BLaER1 (cell line): ENCODE measurements around the gene GPALPP1.

Experiments used
- H3K27ac ChIP-seq: shearing (Covaris generic); formaldehyde crosslinking; 2 replicates; pipeline ENCODE4 v1.8.1; 2022
- H3K27me3 ChIP-seq: shearing (Covaris generic); formaldehyde crosslinking; 2 replicates; pipeline ENCODE4 v1.8.1; 2022
- H3K36me3 ChIP-seq: shearing (Covaris generic); formaldehyde crosslinking; 2 replicates; pipeline ENCODE4 v1.8.1; 2022
- H3K4me1 ChIP-seq: shearing (Covaris generic); formaldehyde crosslinking; 2 replicates; pipeline ENCODE4 v1.8.1; 2022
- H3K4me2 ChIP-seq: shearing (Covaris generic); formaldehyde crosslinking; 2 replicates; pipeline ENCODE4 v1.8.1; 2022
- H3K4me3 ChIP-seq: shearing (Covaris generic); formaldehyde crosslinking; 2 replicates; pipeline ENCODE4 v1.8.1; 2022
- H3K9ac ChIP-seq: shearing (Covaris generic); formaldehyde crosslinking; 2 replicates; pipeline ENCODE4 v1.8.1; 2022
- H3K9me3 ChIP-seq: shearing (Covaris generic); formaldehyde crosslinking; 2 replicates; pipeline ENCODE4 v1.8.1; 2022
- H4K20me1 ChIP-seq: shearing (Covaris generic); formaldehyde crosslinking; 2 replicates; pipeline ENCODE4 v1.8.1; 2022
- Cebpa-rat ChIP-seq: shearing (Covaris generic); IDR thresholded peaks from 2 replicates; pipeline ENCODE4 v1.8.1; 2022

The GPALPP1 gene

DNA sequence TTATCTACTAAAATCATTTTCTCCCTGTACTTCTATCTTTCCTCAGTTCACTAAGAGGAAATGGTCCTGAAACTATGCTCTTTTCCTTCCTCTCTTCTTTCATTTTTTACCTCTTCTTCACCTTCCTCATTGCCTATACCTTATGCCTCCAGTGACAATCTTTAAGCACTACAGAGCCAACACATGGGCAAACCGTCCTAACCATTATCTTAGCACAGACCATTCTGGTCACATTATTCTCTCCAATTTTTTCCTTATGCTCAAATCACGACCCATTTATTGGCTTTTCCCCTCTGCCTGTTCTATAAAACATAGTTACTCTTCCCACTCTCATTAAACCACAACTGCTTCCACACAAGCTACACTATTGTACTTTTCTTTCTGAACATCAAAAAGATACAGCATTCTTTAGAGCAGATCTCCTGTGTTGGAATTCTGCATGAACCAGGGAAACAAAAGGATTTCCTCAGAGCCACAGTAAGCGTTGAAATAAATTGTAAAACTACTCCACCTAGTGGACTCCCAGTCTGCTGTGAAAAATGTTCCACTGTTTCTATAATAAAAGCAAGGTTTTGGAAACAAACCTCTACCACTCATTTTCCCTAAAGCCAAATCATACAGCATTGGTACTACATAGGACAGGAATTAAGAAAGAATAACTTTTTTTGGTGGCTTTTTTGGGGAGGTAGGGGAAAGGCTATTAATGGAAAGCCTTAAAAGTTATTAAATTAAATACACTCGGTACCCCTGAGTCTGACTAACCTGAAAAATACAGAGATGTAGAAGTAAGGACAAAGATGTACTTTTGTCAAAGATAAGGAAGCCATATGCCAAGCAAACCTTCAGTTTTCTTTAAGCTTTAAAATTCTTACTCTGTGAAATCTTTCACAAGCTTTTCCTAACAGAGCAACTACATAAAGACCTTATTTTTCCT lies 19.5 kb upstream of the GPALPP1 start:
- TF ChIP-seq Cebpa-rat: no peak
- H3K4me2 ChIP-seq: no peak overlapping the region
- peaks cover 18% of the 10 kb centered on the region for H3K4me1 ChIP-seq
- peaks cover 43% of the 10 kb centered on the region; the same call in 1 of the 2 replicates for H4K20me1 ChIP-seq
- no peak overlapping the region for H3K27ac ChIP-seq
- peaks cover 8% of the 10 kb centered on the region for H3K9me3 ChIP-seq
- H3K36me3 ChIP-seq: peaks cover 38% of the 10 kb centered on the region
- no peak overlapping the region for H3K9ac ChIP-seq
- no peaks in the 10 kb centered on the region for H3K27me3 ChIP-seq
- no peak overlapping the region for H3K4me3 ChIP-seq

DNA sequence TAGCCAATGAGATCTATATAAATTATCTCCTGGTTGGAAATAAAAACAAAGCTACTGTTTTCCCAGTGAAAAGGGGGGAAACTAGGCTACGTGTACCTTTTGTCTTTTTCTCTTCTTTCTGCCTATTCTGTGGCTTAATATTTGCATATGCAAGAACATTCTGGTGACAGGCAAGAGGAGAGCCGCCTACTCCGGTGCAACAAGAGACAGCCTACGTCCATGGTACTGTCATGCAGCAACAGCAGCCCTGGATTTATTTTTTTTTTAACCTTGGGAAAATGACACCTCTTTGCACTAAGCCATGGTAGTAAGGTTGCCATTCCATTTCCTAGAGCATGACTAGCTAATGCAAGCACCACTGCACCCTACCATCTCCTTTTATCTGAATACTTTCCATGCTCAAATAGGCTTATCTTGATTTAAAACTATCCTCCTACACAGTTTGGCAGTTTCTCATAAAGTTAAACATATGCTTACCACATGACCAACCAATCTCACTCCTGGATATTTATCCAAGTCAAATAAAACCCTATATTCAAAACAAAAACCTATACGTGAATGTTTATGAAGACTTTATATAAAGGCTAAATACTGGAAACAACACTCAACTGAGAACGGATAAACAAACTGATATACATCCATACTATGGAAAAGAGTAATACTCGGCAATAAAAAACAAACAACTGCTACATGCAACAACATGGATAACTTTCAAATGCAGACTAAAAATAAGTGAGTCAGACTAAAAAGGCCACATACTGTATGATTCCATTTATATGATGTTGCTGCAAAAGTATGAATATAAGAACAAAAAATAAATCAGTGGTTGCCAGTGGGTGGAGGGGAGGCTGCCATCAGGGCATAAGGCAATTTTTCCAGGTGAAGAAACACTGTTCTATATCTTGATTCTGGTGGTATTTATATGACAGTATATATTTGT lies 17.4 kb upstream of the GPALPP1 start:
- Histone ChIP-seq H3K9ac (no peak overlapping the region), H3K4me3 (no peak overlapping the region), H4K20me1 (peaks cover 49% of the 10 kb centered on the region; the same call in 1 of the 2 replicates), H3K36me3 (peaks cover 24% of the 10 kb centered on the region), H3K27ac (no peak overlapping the region), H3K4me2 (no peak overlapping the region), H3K4me1 (peaks cover 38% of the 10 kb centered on the region), H3K27me3 (no peaks in the 10 kb centered on the region), H3K9me3 (no peaks in the 10 kb centered on the region)
- TF ChIP-seq Cebpa-rat: no peak

DNA sequence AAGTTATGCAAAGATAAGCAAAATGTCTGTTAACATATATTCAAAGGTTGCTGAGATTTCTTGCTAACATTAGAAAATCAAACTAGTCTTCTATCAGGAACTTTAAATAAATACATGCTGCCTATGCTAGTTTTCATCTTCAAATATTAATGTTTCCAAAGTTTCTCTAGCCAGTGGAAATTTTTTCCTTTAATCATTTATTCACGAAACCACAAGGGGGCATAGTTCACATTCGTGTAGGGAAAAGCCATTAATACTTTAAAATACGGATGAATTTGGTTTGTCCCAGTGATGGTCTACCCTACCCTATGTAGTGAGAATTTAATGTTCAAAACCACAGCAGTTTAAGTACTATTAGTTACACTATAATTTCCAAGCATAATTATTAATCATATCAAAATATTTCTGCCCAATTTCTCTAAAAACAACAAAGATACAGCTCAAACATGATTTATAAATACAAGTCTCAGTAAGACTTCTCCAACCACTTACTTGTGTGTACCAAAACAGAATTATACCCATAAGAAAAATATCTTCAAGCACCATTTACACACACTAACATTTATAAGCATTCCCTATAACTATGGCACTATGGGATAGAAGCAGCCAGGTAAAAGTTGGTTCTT lies 16.3 kb upstream of the GPALPP1 start:
- Histone ChIP-seq H3K27me3 (no peaks in the 10 kb centered on the region), H3K4me2 (peak overlapping the region; percentile 85), H3K27ac (peak overlapping the region; percentile 76; the same call in 1 of the 2 replicates), H3K4me1 (peaks cover 41% of the 10 kb centered on the region), H3K36me3 (peaks cover 26% of the 10 kb centered on the region), H3K4me3 (no peak overlapping the region), H4K20me1 (peaks cover 49% of the 10 kb centered on the region; the same call in 1 of the 2 replicates), H3K9ac (no peak overlapping the region), H3K9me3 (no peaks in the 10 kb centered on the region)
- TF ChIP-seq Cebpa-rat: no peak

DNA sequence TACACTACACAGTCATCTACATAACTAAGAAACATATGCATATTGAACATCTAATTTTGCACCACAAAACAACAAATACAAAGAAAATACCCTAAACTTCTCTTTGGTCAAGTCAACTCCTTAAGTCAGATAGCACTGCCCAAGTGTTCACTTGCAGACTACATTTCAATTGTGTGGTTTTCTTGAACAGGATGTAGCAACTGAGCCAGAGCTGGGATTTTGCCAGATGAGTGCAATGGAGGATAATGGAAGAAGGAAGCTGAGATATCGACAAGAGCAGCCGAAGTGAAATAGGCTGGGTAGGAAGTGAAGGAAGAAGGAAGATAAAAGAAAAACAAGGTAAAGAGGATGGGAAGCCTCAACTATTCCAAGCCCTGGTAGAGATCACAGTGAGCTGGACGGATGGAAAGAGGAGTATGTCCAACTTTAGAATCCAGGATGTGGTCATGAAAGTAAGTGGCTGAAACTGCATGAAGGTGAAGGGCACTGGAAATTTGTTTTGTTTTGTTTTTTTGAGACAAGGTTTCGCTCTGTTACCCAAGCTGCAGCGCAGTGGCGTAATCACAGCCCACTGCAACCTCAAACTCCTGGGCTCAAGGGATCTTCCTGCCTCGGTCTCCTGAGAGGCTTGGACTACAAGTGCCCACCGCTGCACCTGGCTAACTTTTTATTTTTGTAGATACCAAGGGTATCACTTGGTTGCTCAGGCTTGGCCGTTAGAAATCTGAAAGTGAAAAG lies 15.1 kb upstream of the GPALPP1 start:
- Histone ChIP-seq H3K36me3 (peaks cover 38% of the 10 kb centered on the region), H3K9ac (peak overlapping the region; percentile 46; the same call in 1 of the 2 replicates), H3K27me3 (no peaks in the 10 kb centered on the region), H3K4me1 (peaks cover 41% of the 10 kb centered on the region), H3K27ac (peak overlapping the region; percentile 76), H3K4me3 (peak overlapping the region; percentile 46), H3K9me3 (no peaks in the 10 kb centered on the region), H3K4me2 (peak overlapping the region; percentile 85), H4K20me1 (peaks cover 49% of the 10 kb centered on the region; the same call in 1 of the 2 replicates)
- TF ChIP-seq Cebpa-rat: peak; percentile 97

DNA sequence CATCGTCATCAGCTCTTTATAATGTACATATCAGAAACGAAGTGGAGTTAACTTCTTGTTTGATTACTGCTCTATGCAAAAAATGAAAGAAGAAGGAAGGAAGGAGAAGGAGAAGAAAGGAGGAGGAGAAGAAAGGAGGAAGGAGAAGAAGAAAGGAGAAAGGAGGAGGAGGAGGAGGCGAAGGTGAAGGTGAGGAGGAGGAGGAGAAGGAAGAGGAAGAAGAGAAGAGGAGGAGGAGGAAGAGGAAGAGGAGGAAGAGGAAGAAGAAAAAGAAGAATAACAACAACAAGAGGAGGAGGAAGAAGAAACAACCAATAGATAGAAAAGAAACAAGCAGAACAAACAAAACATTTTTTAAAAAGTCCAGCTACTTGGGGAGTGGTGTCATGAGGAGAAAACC lies 13.1 kb upstream of the GPALPP1 start:
- Histone ChIP-seq H3K27me3 (no peaks in the 10 kb centered on the region), H4K20me1 (peaks cover 37% of the 10 kb centered on the region; the same call in 1 of the 2 replicates), H3K4me3 (no peak overlapping the region), H3K36me3 (peaks cover 51% of the 10 kb centered on the region), H3K4me1 (peaks cover 41% of the 10 kb centered on the region), H3K9me3 (no peaks in the 10 kb centered on the region), H3K9ac (no peak overlapping the region), H3K27ac (no peak overlapping the region), H3K4me2 (peak overlapping the region; percentile 85)
- TF ChIP-seq Cebpa-rat: no peak

DNA sequence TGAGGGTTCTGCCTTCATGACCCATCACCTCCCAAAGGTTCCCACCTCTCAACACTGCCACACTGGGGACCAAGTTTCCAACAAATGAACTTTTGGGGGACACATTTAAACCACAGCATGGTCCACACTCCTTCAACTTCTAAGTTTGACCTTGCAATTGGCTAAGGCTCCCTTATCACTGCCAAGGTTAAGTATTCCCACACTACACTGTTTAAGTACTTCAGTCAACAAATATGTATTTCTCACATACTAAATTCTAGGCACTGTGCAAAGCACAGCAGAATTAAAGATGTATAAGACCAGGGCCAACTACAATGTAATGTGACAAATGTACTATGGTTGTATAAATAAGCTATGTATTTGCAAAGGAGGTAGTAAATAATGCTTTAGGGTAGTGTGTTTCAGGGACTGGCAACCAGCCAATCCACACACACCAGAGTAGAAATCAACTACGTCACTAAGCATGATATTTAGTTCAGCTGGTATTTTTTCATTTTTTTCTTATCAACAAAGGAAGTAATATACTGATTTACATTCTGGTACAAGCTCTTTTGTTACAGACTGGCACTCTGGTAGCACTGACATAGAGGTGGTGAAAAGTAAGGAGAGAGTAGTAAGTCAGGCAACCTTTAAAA lies 12.3 kb upstream of the GPALPP1 start:
- TF ChIP-seq Cebpa-rat: no peak
- Histone ChIP-seq H3K4me2 (no peak overlapping the region), H3K4me1 (peaks cover 41% of the 10 kb centered on the region), H3K9me3 (no peaks in the 10 kb centered on the region), H3K9ac (no peak overlapping the region), H3K36me3 (peaks cover 49% of the 10 kb centered on the region), H3K4me3 (no peak overlapping the region), H3K27ac (no peak overlapping the region), H4K20me1 (peaks cover 38% of the 10 kb centered on the region; the same call in 1 of the 2 replicates), H3K27me3 (no peaks in the 10 kb centered on the region)

DNA sequence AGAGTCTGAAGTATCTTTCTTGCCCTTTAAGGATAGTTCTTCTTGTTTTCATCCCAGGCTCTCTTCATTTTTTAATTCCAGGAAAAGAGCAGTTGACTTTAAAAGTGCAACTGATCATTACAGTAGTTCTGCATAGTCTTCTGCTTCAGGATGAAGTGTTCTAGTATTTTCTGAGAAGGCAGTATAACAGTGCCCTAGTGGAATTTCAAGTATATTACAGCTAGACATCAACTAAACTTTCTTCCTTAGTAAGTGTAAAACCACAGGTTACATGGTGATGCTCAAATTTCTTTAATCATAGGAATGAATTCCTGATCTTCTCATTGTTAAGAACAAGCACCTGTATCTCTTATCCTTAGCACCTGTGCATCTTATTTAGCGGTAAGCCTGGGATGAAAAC lies 11.0 kb upstream of the GPALPP1 start:
- peaks cover 44% of the 10 kb centered on the region; the same call in 1 of the 2 replicates for H4K20me1 ChIP-seq
- H3K4me2 ChIP-seq: no peak overlapping the region
- H3K9me3 ChIP-seq: no peaks in the 10 kb centered on the region
- no peaks in the 10 kb centered on the region for H3K27me3 ChIP-seq
- no peak for TF ChIP-seq Cebpa-rat
- no peak overlapping the region for H3K4me3 ChIP-seq
- peaks cover 57% of the 10 kb centered on the region for H3K36me3 ChIP-seq
- no peak overlapping the region for H3K9ac ChIP-seq
- peaks cover 38% of the 10 kb centered on the region for H3K4me1 ChIP-seq
- H3K27ac ChIP-seq: no peak overlapping the region

DNA sequence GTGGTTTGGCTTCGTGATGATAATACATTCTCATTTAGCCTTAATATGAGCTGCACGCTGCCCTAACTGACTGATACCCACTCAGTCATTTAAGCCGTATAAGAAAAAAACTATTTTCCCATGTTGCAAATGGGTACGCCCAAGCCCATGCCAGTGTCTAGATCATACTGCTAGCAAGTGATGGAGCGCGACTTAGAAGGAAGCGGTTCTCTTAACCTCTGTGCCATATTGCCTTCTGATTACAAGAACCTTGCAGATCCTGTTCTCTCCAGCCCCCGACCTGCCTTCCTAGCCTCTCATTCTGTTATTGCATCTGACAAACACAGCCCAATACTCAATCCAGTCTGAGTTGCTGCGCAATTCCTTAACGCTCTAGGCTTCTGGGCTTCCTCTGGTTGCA lies 603 bp downstream of the GPALPP1 start:
- peak overlapping the region; percentile 84 for H3K4me3 ChIP-seq
- H3K9me3 ChIP-seq: no peaks in the 10 kb centered on the region
- peaks cover 57% of the 10 kb centered on the region for H4K20me1 ChIP-seq
- TF ChIP-seq Cebpa-rat: no peak
- H3K27ac ChIP-seq: peak overlapping the region; percentile 84
- H3K4me2 ChIP-seq: peak overlapping the region; percentile 96
- H3K9ac ChIP-seq: peak overlapping the region; percentile 90
- peaks cover 23% of the 10 kb centered on the region for H3K36me3 ChIP-seq
- peaks cover 40% of the 10 kb centered on the region for H3K4me1 ChIP-seq
- no peaks in the 10 kb centered on the region for H3K27me3 ChIP-seq
